ENCODE data around the gene SAMD4B.
"Not testable (repeated sequence)": the region's sequence is repeated elsewhere in the genome, so short reads cannot be mapped to it uniquely, and the experiment has no call there.

The SAMD4B gene

GRCh38 chr19:39341719-39342604, at the start of gene SAMD4B:
SAMD4B (plus strand) TSS chr19:39342421; CDS start chr19:39356894, 14,473 bp downstream.
- DNase-seq, result peak; percentile 97 to 99 (median 98)

- DNase-seq, result no peak
These were observed 48.8 kb upstream of the SAMD4B start for GRCh38 chr19:39293394-39293793.

GRCh38 chr19:39296055-39296645, 46.1 kb upstream of the SAMD4B start, which contains the start of gene IFNL1:
IFNL1 (plus strand) TSS chr19:39296407; CDS start chr19:39296422, 15 bp downstream.
- DNase-seq, result no peak

- DNase-seq, result no peak
These were observed 45.3 kb upstream of the SAMD4B start for GRCh38 chr19:39296906-39297305.

- peak in 1 of 4 experiments; percentile 10 for DNase-seq
These were observed 44.1 kb upstream of the SAMD4B start for GRCh38 chr19:39297931-39298634.

- no peak for DNase-seq
These were observed 42.8 kb upstream of the SAMD4B start for GRCh38 chr19:39299404-39299803.

GRCh38 chr19:39299832-39300231, 42.4 kb upstream of the SAMD4B start:
- DNase-seq, result no peak

- DNase-seq, result no peak
These were observed 41.2 kb upstream of the SAMD4B start for GRCh38 chr19:39301021-39301420.

- DNase-seq, result no peak
These were observed 40.7 kb upstream of the SAMD4B start for GRCh38 chr19:39301562-39301961.

GRCh38 chr19:39303373-39304184, 38.6 kb upstream of the SAMD4B start:
- DNase-seq, result no peak

GRCh38 chr19:39304185-39304513, 38.1 kb upstream of the SAMD4B start:
- no peak for DNase-seq

GRCh38 chr19:39304701-39305571, 37.3 kb upstream of the SAMD4B start:
- no peak for DNase-seq

GRCh38 chr19:39306075-39306474, 36.1 kb upstream of the SAMD4B start:
- DNase-seq, result no peak

GRCh38 chr19:39307046-39307821, 35.0 kb upstream of the SAMD4B start:
- DNase-seq, result no peak

GRCh38 chr19:39307822-39308530, 34.2 kb upstream of the SAMD4B start:
- DNase-seq, result no peak

GRCh38 chr19:39308531-39309304, 33.5 kb upstream of the SAMD4B start:
- no peak for DNase-seq

- DNase-seq, result not testable (repeated sequence)
These were observed 32.9 kb upstream of the SAMD4B start for GRCh38 chr19:39309305-39309670.

GRCh38 chr19:39310558-39311311, 31.5 kb upstream of the SAMD4B start:
- DNase-seq, result no peak

All from activated naive CD4-positive, alpha-beta T cell (primary cell).